ENCODE results near the gene BNC2. TPM values are rescaled to one million over a fixed set of nuclear protein-coding genes. Genes with fewer than 3 reads are reported as not detected.

BNC2 gene
- total RNA-seq, 1 experiment from 2014 or later, result 11.7 TPM

DNA sequence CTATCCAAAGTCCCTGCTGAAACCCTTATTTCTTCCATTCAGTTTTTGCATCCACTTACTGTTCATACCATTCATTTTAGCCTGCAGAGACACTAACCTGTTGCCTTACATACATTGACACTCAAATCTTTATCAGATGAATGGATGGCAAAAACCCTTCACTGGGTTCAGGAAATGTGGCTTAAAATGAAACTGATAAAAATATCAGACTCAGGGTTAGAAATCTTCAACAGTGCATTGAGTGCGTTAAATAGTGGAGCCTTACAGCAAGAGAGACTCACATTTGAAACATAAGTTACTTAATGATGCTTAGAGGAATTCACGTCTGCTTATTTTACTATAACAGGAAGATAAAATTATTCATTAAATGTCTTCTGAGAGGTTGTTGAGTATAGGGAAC lies 28.0 kb upstream of the BNC2 start:
- H3F3A ChIP-seq (ENCODE audit: low read length, unreplicated experiment), result no peaks in the 10 kb centered on the region
- no peak for TF ChIP-seq EZH2 (IDR thresholded peaks at IDR 0.05; ENCODE audit: low read length, unreplicated experiment)
- TF ChIP-seq EZH2phosphoT487 (IDR thresholded peaks at IDR 0.05; ENCODE audit: borderline replicate concordance, low read length), result no peak
- TF ChIP-seq, protein P1, sequence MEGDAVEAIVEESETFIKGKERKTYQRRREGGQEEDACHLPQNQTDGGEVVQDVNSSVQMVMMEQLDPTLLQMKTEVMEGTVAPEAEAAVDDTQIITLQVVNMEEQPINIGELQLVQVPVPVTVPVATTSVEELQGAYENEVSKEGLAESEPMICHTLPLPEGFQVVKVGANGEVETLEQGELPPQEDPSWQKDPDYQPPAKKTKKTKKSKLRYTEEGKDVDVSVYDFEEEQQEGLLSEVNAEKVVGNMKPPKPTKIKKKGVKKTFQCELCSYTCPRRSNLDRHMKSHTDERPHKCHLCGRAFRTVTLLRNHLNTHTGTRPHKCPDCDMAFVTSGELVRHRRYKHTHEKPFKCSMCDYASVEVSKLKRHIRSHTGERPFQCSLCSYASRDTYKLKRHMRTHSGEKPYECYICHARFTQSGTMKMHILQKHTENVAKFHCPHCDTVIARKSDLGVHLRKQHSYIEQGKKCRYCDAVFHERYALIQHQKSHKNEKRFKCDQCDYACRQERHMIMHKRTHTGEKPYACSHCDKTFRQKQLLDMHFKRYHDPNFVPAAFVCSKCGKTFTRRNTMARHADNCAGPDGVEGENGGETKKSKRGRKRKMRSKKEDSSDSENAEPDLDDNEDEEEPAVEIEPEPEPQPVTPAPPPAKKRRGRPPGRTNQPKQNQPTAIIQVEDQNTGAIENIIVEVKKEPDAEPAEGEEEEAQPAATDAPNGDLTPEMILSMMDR (conservative IDR thresholded peaks at IDR 0.05; ENCODE audit: low read depth, low read length), result no peak
- POLR2A ChIA-PET (ENCODE audit: unreplicated experiment), result no interaction called here

DNA sequence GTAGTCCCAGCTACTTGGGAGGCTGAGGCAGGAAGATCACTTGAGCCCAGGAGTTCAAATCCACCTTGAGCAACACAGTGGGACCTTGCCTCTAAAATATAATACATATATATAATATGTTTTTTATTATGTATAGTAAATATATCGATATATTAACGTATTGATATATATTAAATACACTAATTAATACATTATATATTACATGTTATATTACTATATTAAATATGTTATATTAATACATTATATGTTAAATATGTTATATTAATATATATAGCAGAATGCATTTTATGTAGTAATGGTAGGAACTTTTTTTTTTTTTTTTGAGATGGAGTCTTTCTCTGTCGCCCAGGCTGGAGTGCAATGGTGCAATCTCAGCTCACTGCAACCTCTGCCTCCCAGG lies 18.1 kb upstream of the BNC2 start:
- Histone ChIP-seq H3K27ac (ENCODE audit: low read length) (no peak overlapping the region), H2AFZ (ENCODE audit: low read length) (no peak overlapping the region), H3K4me2 (ENCODE audit: low read length) (no peak overlapping the region), H3K79me2 (ENCODE audit: low read length) (no peaks in the 10 kb centered on the region), H3K36me3 (ENCODE audit: low read depth, low read length) (no peaks in the 10 kb centered on the region), H3K9me3 (ENCODE audit: low read length) (no peaks in the 10 kb centered on the region), H3K9ac (ENCODE audit: low read length) (no peak overlapping the region), H3K9me2 (replicated peaks; ENCODE audit: low read length) (no peaks in the 10 kb centered on the region), H3K27me3 (ENCODE audit: low read length) (no peaks in the 10 kb centered on the region), H3F3A (ENCODE audit: low read length, unreplicated experiment) (no peaks in the 10 kb centered on the region), H3K4me3 (ENCODE audit: low read length) (no peak overlapping the region), H3K4me1 (ENCODE audit: insufficient read depth, low read length) (peaks cover 17% of the 10 kb centered on the region), H4K20me1 (ENCODE audit: low read length) (no peaks in the 10 kb centered on the region)
- TF ChIP-seq EZH2phosphoT487 (IDR thresholded peaks at IDR 0.05; ENCODE audit: borderline replicate concordance, low read length) (no peak), EZH2 (IDR thresholded peaks at IDR 0.05; ENCODE audit: low read length, unreplicated experiment) (no peak)
- TF ChIP-seq, protein P1 (conservative IDR thresholded peaks at IDR 0.05; ENCODE audit: low read depth, low read length), result no peak
- POLR2A ChIA-PET (ENCODE audit: unreplicated experiment), result no interaction called here
- no TSS peak for BruUV-seq (replicated peaks)
- DNase-seq (no peak), ATAC-seq (no peak)
- CTCF ChIA-PET, result no interaction called here
- intact Hi-C loops (cut with micrococcal nuclease), result no loop called here

More for the DNA sequence above, 28.0 kb upstream of the BNC2 start:
- Histone ChIP-seq H3K4me3 (ENCODE audit: low read length) (no peak overlapping the region), H3K4me2 (ENCODE audit: low read length) (no peak overlapping the region), H3K9me3 (ENCODE audit: low read length) (no peaks in the 10 kb centered on the region), H3K9me2 (replicated peaks; ENCODE audit: low read length) (no peaks in the 10 kb centered on the region), H3K27me3 (ENCODE audit: low read length) (no peaks in the 10 kb centered on the region), H3K9ac (ENCODE audit: low read length) (no peak overlapping the region), H2AFZ (ENCODE audit: low read length) (no peak overlapping the region), H3K36me3 (ENCODE audit: low read depth, low read length) (no peaks in the 10 kb centered on the region), H3K4me1 (ENCODE audit: insufficient read depth, low read length) (no peaks in the 10 kb centered on the region), H3K79me2 (ENCODE audit: low read length) (no peaks in the 10 kb centered on the region), H4K20me1 (ENCODE audit: low read length) (no peaks in the 10 kb centered on the region), H3K27ac (ENCODE audit: low read length) (no peak overlapping the region)
- no TSS peak for BruUV-seq (replicated peaks)
- ATAC-seq (no peak), DNase-seq (no peak)
- CTCF ChIA-PET, result no interaction called here
- intact Hi-C loops (cut with micrococcal nuclease), result no loop called here

DNA sequence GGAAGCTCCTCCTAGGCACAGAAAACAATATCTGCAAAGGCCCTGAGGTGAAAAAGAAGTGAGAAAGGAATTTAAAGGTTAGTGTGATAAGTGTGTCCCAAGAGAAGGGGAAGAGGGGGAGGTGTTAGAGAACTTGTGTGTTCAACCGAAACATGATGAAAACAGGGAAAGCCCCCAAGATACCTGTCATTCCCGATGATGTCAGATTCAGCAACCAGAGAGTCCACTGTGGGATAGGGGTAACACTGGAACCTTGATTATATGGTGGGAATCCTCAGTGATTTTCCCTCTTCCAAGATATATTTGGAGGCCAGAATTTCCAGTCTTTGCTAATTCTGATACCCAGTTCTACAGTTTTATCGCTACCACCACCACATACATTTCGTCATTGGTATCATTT lies 15.5 kb upstream of the BNC2 start:
- Histone ChIP-seq H4K20me1 (ENCODE audit: low read length) (no peaks in the 10 kb centered on the region), H3K79me2 (ENCODE audit: low read length) (no peaks in the 10 kb centered on the region), H3K9ac (ENCODE audit: low read length) (no peak overlapping the region), H3K4me3 (ENCODE audit: low read length) (no peak overlapping the region), H3K27ac (ENCODE audit: low read length) (no peak overlapping the region), H3K27me3 (ENCODE audit: low read length) (no peaks in the 10 kb centered on the region), H2AFZ (ENCODE audit: low read length) (no peak overlapping the region), H3K9me3 (ENCODE audit: low read length) (no peaks in the 10 kb centered on the region), H3K4me2 (ENCODE audit: low read length) (no peak overlapping the region), H3K4me1 (ENCODE audit: insufficient read depth, low read length) (peaks cover 21% of the 10 kb centered on the region), H3K9me2 (replicated peaks; ENCODE audit: low read length) (no peaks in the 10 kb centered on the region), H3K36me3 (ENCODE audit: low read depth, low read length) (no peaks in the 10 kb centered on the region), H3F3A (ENCODE audit: low read length, unreplicated experiment) (no peaks in the 10 kb centered on the region)
- DNase-seq (no peak), ATAC-seq (no peak)
- POLR2A ChIA-PET (ENCODE audit: unreplicated experiment), result no interaction called here
- CTCF ChIA-PET, result no interaction called here
- TF ChIP-seq, protein P1 (conservative IDR thresholded peaks at IDR 0.05; ENCODE audit: low read depth, low read length), result no peak
- TF ChIP-seq EZH2 (IDR thresholded peaks at IDR 0.05; ENCODE audit: low read length, unreplicated experiment) (no peak), EZH2phosphoT487 (IDR thresholded peaks at IDR 0.05; ENCODE audit: borderline replicate concordance, low read length) (no peak)
- BruUV-seq (replicated peaks), result no TSS peak
- intact Hi-C loops (cut with micrococcal nuclease), result no loop called here
